HepG2 (cell line): ENCODE measurements around the gene ARHGEF7. TPM values are rescaled to one million over a fixed set of nuclear protein-coding genes. Genes with fewer than 3 reads are reported as not detected.

Experiments
- HOMEZ ChIP-seq: IDR thresholded peaks from 2 replicates; pipeline ENCODE4 v1.6.1; 2016; ENCODE audit warnings: low read depth
- RERE ChIP-seq: IDR thresholded peaks from 2 replicates; pipeline ENCODE4 v1.6.1; 2016; ENCODE audit warnings: low read depth, missing genetic modification reagents, missing compliant biosample characterization
- YY1 ChIP-seq: IDR thresholded peaks from 2 replicates; pipeline ENCODE4 v1.6.1; 2011; ENCODE audit warnings: low read length, low read depth, moderate library complexity, mild to moderate bottlenecking; ENCODE audit not compliant: insufficient read depth, insufficient replicate concordance
- polyA plus RNA-seq, 8 experiments: library from polyadenylated mRNA; depleted of rRNA in 3 of 8; stranded (reverse) in 7 of 8; unstranded in 1 of 8; fragments of >200 nt; fragmentation: Illumina TruSeq in 4 of 8; extraction: Trizol in 4 of 8; gene quantifications; 2 replicates each; pipeline versions ENCODE4 v1.2.1 to v1.2.3, GENCODE V29; 2011 to 2016; ENCODE audit warnings: low read depth in 4 of 8, missing spikeins in 1 of 8, mixed read lengths in 1 of 8; ENCODE audit not compliant: insufficient read depth in 1 of 8
- total RNA-seq, 5 experiments: library from RNA; depleted of rRNA; stranded (reverse); fragments of >200 nt; fragmentation: Illumina TruSeq; extraction: Trizol; gene quantifications; 2 replicates each; pipeline ENCODE4 v1.2.3, GENCODE V29; 2016; ENCODE audit warnings: low read depth in 1 of 5

The ARHGEF7 gene
- total and polyA plus RNA-seq, 2 of the 13 experiments (the other 11 are each of a cell fraction or from before 2014, with no cell fraction given), result 15.7 to 22.3 TPM

GRCh38 chr13:111239764-111240670 is 124.9 kb downstream of the ARHGEF7 start (continued):
- no peak for TF ChIP-seq RERE (CRISPR knock-in tag)
- no peak for TF ChIP-seq HOMEZ (CRISPR knock-in tag)
- no peak for TF ChIP-seq YY1
